ENCODE results near the gene RTL10. TPM values are rescaled to one million over a fixed set of nuclear protein-coding genes. Genes with fewer than 3 reads are reported as not detected.

Gene RTL10
- total and polyA plus RNA-seq, 10 of the 15 experiments (the other 5 are each of a cell fraction or from before 2014, with no cell fraction given) = 5.3 to 18.1 (median 10.3) TPM

- ChIA-PET CTCF (no interaction called here), RAD21 (ENCODE audit: unreplicated experiment) (no interaction called here), POLR2A (no interaction called here), SMC1A (ENCODE audit: uncharacterized antibody, unreplicated experiment) (no interaction called here)
- Histone ChIP-seq H3K79me2 (ENCODE audit: control insufficient read depth, insufficient read depth, low read length) (no peaks in the 10 kb centered on the region), H3K4me3 (no peak overlapping the region), H3K4me2 (ENCODE audit: control insufficient read depth, insufficient read depth) (no peak overlapping the region), H3K9me3 (replicated peaks; ENCODE audit: control insufficient read depth, insufficient read depth, low read length) (no peaks in the 10 kb centered on the region), H2AFZ (ENCODE audit: control insufficient read depth, low read depth, low read length) (no peak overlapping the region), H3K4me1 (ENCODE audit: control insufficient read depth, insufficient read depth, low read length) (no peaks in the 10 kb centered on the region), H3K27ac (ENCODE audit: control insufficient read depth, insufficient read depth) (no peak overlapping the region), H3K27me3 (replicated peaks in 1 of 2; ENCODE audit: control insufficient read depth in 2 of 2, insufficient read depth in 2 of 2, low read length in 1 of 2) (no peaks in the 10 kb centered on the region), H4K20me1 (ENCODE audit: control insufficient read depth, insufficient read depth) (no peaks in the 10 kb centered on the region), H3K36me3 (ENCODE audit: control insufficient read depth in 2 of 2, insufficient read depth in 2 of 2, low read length in 1 of 2) (no peaks in the 10 kb centered on the region), H3K9ac (ENCODE audit: control insufficient read depth, insufficient read depth, low read length) (no peak overlapping the region)
- ATAC-seq (no peak), DNase-seq (ENCODE audit: low read depth, low spot score) (no peak), FAIRE-seq (no peak)
- TF ChIP-seq BHLHE40 (IDR thresholded peaks at IDR 0.05; ENCODE audit: borderline replicate concordance in 1 of 2, low read depth in 2 of 2, low read length in 1 of 2) = no peak
- TF ChIP-seq ZZZ3 (IDR thresholded peaks at IDR 0.05; ENCODE audit: control insufficient read depth, insufficient read length, low read depth) = no peak
- TF ChIP-seq JUNB (IDR thresholded peaks at IDR 0.05) = no peak
- TF ChIP-seq EZH2 (IDR thresholded peaks at IDR 0.05; ENCODE audit: borderline replicate concordance, control insufficient read depth, low read depth, low read length) = no peak
- no peak for TF ChIP-seq KDM1A (IDR thresholded peaks at IDR 0.05; ENCODE audit: borderline replicate concordance)
- TF ChIP-seq TCF3 (IDR thresholded peaks at IDR 0.05; ENCODE audit: borderline replicate concordance, insufficient read depth, low read depth, low read length) = no peak
- TF ChIP-seq EED (IDR thresholded peaks at IDR 0.05; ENCODE audit: low read depth) = no peak
- no peak for TF ChIP-seq CTCF (IDR thresholded peaks at IDR 0.05 in 2 of 3, conservative IDR thresholded peaks at IDR 0.05 in 1 of 3; ENCODE audit: control insufficient read depth in 2 of 3, extremely low read depth in 1 of 3, insufficient read depth in 1 of 3, low read depth in 3 of 3, low read length in 3 of 3)
- no peak for TF ChIP-seq NR2F1 (conservative IDR thresholded peaks at IDR 0.05)
- TF ChIP-seq RAD21 (IDR thresholded peaks at IDR 0.05; ENCODE audit: insufficient read depth, low read depth, low read length) = no peak
- no peak for TF ChIP-seq REST (IDR thresholded peaks at IDR 0.05; ENCODE audit: low read depth, low read length)
- TF ChIP-seq NKRF (conservative IDR thresholded peaks at IDR 0.05) = no peak
- TF ChIP-seq MEF2B (IDR thresholded peaks at IDR 0.05; ENCODE audit: partially characterized antibody, poor library complexity, severe bottlenecking) = no peak
- no peak for TF ChIP-seq FOXK2 (IDR thresholded peaks at IDR 0.05)
- 82% methylated on average over 34 of the region's 34 CpGs for WGBS (ENCODE audit: insufficient coverage, insufficient replicate concordance, low lambda C conversion rate, missing lambda C conversion rate)
- in situ Hi-C loops (cut with MboI) (no loop called here), intact Hi-C loops (cut with micrococcal nuclease; ENCODE audit: unreplicated experiment) (no loop called here)
- BruUV-seq (replicated peaks) = no TSS peak
Measured at GRCh38 chr22:19879992-19880785, 25.5 kb upstream of the RTL10 start.
